ENCODE measurements around the gene CTTNBP2. TPM values are rescaled to one million over a fixed set of nuclear protein-coding genes. Genes with fewer than 3 reads are reported as not detected.
A peak's percentile ranks its signal among the peaks of the same experiment; 100 is the strongest.

CTTNBP2 gene
- total and polyA plus RNA-seq, 10 of the 15 experiments (the other 5 are each of a cell fraction or from before 2014, with no cell fraction given) = 0.04 to 0.43 TPM; not detected in 8

GRCh38 chr7:117741962-117742361 lies 131.3 kb downstream of the CTTNBP2 start:
- in situ Hi-C loops (cut with MboI) (no loop called here), intact Hi-C loops (cut with micrococcal nuclease; ENCODE audit: unreplicated experiment) (no loop called here)
- ChIA-PET SMC1A (ENCODE audit: uncharacterized antibody, unreplicated experiment) (interaction anchor here (0.6 to 1.4 kb wide), 2 partner anchors 10 to 412 kb away, joined by 3 read pairs; no protein-coding TSS in a partner anchor), CTCF (no interaction called here), RAD21 (ENCODE audit: unreplicated experiment) (no interaction called here), POLR2A (no interaction called here)
- no peak overlapping the region for H3K4me3 ChIP-seq
- DNase-seq (ENCODE audit: low read depth, low spot score) (no peak), ATAC-seq (no peak), FAIRE-seq (no peak)
- no peaks in the 10 kb centered on the region for H3K9me3 ChIP-seq (replicated peaks; ENCODE audit: control insufficient read depth, insufficient read depth, low read length)
- 18% methylated on average over 4 of the region's 4 CpGs for WGBS (ENCODE audit: insufficient coverage, insufficient replicate concordance, low lambda C conversion rate, missing lambda C conversion rate)
- H4K20me1 ChIP-seq (ENCODE audit: control insufficient read depth, insufficient read depth) = no peaks in the 10 kb centered on the region
- H3K27ac ChIP-seq (ENCODE audit: control insufficient read depth, insufficient read depth) = no peak overlapping the region
- H3K4me1 ChIP-seq (ENCODE audit: control insufficient read depth, insufficient read depth, low read length) = no peaks in the 10 kb centered on the region
- no peak overlapping the region for H3K4me2 ChIP-seq (ENCODE audit: control insufficient read depth, insufficient read depth)
- no peaks in the 10 kb centered on the region for H3K79me2 ChIP-seq (ENCODE audit: control insufficient read depth, insufficient read depth, low read length)
- H3K27me3 ChIP-seq (replicated peaks in 1 of 2; ENCODE audit: control insufficient read depth in 2 of 2, insufficient read depth in 2 of 2, low read length in 1 of 2) = no peaks in the 10 kb centered on the region; a peak in 1 of 4 replicates
- no peak overlapping the region for H2AFZ ChIP-seq (ENCODE audit: control insufficient read depth, low read depth, low read length)
- TF ChIP-seq KAT2A (conservative IDR thresholded peaks at IDR 0.05; ENCODE audit: control insufficient read depth, low read depth, low read length) (no peak), HDGF (IDR thresholded peaks at IDR 0.05) (no peak), RAD21 (IDR thresholded peaks at IDR 0.05; ENCODE audit: insufficient read depth, low read depth, low read length) (no peak)
- H3K36me3 ChIP-seq (ENCODE audit: control insufficient read depth in 2 of 2, insufficient read depth in 2 of 2, low read length in 1 of 2) = no peaks in the 10 kb centered on the region
- BruUV-seq (replicated peaks) = no TSS peak
- H3K9ac ChIP-seq (ENCODE audit: control insufficient read depth, insufficient read depth, low read length) = no peak overlapping the region

GRCh38 chr7:117739085-117739484 lies 134.2 kb downstream of the CTTNBP2 start:
- WGBS (ENCODE audit: insufficient coverage, insufficient replicate concordance, low lambda C conversion rate, missing lambda C conversion rate) = 0% methylated on average over 4 of the region's 4 CpGs
- no peak overlapping the region for H2AFZ ChIP-seq (ENCODE audit: control insufficient read depth, low read depth, low read length)
- no peak overlapping the region for H3K9ac ChIP-seq (ENCODE audit: control insufficient read depth, insufficient read depth, low read length)
- ChIA-PET POLR2A (no interaction called here), RAD21 (ENCODE audit: unreplicated experiment) (interaction anchor here (1.3 kb wide), 1 partner anchor 12 kb away, joined by 3 read pairs; no protein-coding TSS in a partner anchor), CTCF (interaction anchor here (1.0 to 2.5 kb wide), 2 partner anchors 23 to 35 kb away, joined by 3 to 11 read pairs; no protein-coding TSS in a partner anchor), SMC1A (ENCODE audit: uncharacterized antibody, unreplicated experiment) (interaction anchor here (2.0 kb wide), 1 partner anchor 10 kb away, joined by 6 read pairs; no protein-coding TSS in a partner anchor)
- in situ Hi-C loops (cut with MboI) = no loop called here
- H3K79me2 ChIP-seq (ENCODE audit: control insufficient read depth, insufficient read depth, low read length) = no peaks in the 10 kb centered on the region
- ATAC-seq (peak; percentile 59), FAIRE-seq (no peak), DNase-seq (ENCODE audit: low read depth, low spot score) (no peak)
- H3K4me2 ChIP-seq (ENCODE audit: control insufficient read depth, insufficient read depth) = no peak overlapping the region
- no peaks in the 10 kb centered on the region for H4K20me1 ChIP-seq (ENCODE audit: control insufficient read depth, insufficient read depth)
- H3K27me3 ChIP-seq (replicated peaks in 1 of 2; ENCODE audit: control insufficient read depth in 2 of 2, insufficient read depth in 2 of 2, low read length in 1 of 2) = no peaks in the 10 kb centered on the region; a peak in 1 of 4 replicates
- H3K4me1 ChIP-seq (ENCODE audit: control insufficient read depth, insufficient read depth, low read length) = no peaks in the 10 kb centered on the region
- H3K9me3 ChIP-seq (replicated peaks; ENCODE audit: control insufficient read depth, insufficient read depth, low read length) = no peaks in the 10 kb centered on the region
- no TSS peak for BruUV-seq (replicated peaks)
- no peak overlapping the region for H3K27ac ChIP-seq (ENCODE audit: control insufficient read depth, insufficient read depth)
- H3K4me3 ChIP-seq = no peak overlapping the region
- no peaks in the 10 kb centered on the region for H3K36me3 ChIP-seq (ENCODE audit: control insufficient read depth in 2 of 2, insufficient read depth in 2 of 2, low read length in 1 of 2)
- TF ChIP-seq STAT3 (IDR thresholded peaks at IDR 0.05; ENCODE audit: low read depth, low read length) (no peak), KDM1A (IDR thresholded peaks at IDR 0.05; ENCODE audit: borderline replicate concordance) (no peak), GABPA (IDR thresholded peaks at IDR 0.05; ENCODE audit: low read depth) (no peak), NR2F1 (conservative IDR thresholded peaks at IDR 0.05) (peak; percentile 40; the same call in 1 of the 2 replicates)
- intact Hi-C loops (cut with micrococcal nuclease; ENCODE audit: unreplicated experiment) = no loop called here
